Fibroblast of skin of right quadriceps (primary cell): Measurements from ENCODE around the gene SLC15A2.
"Not testable (repeated sequence)": the region's sequence is repeated elsewhere in the genome, so short reads cannot be mapped to it uniquely, and the experiment has no call there.

Experiments used
- DNase-seq: peaks from one replicate; pipeline ENCODE4 v3.0.0-alpha.2; 2013

Gene SLC15A2, protein sequence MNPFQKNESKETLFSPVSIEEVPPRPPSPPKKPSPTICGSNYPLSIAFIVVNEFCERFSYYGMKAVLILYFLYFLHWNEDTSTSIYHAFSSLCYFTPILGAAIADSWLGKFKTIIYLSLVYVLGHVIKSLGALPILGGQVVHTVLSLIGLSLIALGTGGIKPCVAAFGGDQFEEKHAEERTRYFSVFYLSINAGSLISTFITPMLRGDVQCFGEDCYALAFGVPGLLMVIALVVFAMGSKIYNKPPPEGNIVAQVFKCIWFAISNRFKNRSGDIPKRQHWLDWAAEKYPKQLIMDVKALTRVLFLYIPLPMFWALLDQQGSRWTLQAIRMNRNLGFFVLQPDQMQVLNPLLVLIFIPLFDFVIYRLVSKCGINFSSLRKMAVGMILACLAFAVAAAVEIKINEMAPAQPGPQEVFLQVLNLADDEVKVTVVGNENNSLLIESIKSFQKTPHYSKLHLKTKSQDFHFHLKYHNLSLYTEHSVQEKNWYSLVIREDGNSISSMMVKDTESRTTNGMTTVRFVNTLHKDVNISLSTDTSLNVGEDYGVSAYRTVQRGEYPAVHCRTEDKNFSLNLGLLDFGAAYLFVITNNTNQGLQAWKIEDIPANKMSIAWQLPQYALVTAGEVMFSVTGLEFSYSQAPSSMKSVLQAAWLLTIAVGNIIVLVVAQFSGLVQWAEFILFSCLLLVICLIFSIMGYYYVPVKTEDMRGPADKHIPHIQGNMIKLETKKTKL

DNA sequence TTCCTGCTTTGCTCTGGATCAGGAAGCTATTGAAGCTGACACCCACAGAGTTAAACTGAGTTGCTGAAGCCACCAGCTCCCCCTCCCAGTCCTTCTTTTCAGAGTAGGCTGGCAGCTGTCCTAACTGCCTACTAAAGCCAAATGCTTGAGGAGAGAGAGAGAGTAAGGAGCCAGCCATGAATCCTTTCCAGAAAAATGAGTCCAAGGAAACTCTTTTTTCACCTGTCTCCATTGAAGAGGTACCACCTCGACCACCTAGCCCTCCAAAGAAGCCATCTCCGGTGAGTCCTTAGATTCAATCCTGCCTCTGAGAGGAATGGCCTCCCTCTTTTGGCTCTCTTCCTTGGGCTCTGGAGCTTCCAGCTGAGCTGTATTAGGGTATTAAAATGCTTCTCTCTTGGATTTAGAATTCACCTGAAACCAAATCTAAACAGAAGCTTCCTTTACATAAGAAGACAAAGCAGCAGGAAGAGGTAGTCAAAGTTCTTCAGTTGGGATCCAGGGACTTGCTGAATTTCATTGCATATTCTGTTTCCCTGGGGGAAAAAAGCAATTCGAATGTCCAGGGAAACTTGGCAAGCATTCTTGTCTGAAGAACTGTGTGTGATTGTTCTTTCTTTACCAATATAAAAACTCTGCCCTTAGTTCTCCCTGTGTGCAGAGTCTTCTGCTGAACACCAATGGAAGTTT lies at the start of gene SLC15A2:
Gene SLC15A2 (plus strand): TSS at position 101 of the 690 bp plus-strand sequence. CDS start 76 bp downstream, at position 177.
- no peak for DNase-seq

DNA sequence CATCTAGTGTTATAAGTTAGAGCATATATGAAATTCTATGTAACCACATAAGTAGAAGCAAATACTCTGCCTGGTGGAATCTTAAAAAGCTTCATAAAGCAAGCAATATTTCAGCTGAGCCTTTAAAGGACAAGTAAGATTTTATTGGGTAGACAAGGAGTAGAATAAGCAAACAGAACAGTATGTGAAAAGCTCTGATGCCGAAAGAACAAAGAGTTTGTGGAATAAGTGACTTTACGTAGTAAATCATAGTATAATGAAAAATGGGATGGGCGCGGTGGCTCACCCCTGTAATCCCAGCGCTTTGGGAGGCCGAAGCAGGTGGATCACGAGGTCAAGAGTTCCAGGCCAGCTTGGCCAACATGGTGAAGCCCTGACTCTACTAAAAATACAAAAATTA lies 49.3 kb upstream of the SLC15A2 start:
- no peak for DNase-seq

DNA sequence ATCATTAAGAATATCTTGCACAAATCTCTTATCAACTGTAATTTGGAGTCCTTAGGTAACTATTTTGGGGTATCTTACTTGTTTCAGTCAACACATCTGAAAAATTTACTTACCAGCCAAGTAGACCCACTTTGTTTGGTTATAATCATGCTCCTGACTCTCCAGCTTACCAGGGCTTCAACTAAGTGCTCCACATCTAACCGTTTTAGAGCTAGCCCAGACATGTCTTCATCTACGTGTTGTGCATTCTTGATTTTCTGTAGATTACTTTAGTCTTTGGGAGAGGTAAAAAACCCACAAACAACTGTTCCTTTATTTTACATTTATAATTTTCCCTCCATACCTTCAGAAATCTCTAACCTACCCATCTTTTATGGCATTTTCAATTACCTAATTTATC lies 41.9 kb upstream of the SLC15A2 start:
- DNase-seq: no peak

DNA sequence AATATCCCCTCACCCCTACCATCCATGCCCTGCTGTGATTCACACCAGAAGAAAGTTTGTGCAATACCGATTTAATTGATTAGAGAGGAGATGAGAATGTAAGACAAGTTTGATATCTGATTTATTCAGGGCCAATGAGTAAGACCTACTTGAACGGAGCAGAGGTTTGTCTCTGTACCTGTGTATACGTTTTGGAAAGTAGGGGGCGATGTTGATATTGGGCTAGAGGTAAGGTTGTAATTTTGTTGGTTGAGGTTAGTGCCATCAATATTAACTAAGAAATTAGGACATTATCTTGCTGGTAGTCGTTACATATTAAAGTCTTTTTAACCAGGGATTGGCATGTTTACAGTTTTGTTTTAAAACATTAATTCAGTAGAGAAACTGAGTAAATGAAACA lies 38.6 kb upstream of the SLC15A2 start:
- no peak for DNase-seq

DNA sequence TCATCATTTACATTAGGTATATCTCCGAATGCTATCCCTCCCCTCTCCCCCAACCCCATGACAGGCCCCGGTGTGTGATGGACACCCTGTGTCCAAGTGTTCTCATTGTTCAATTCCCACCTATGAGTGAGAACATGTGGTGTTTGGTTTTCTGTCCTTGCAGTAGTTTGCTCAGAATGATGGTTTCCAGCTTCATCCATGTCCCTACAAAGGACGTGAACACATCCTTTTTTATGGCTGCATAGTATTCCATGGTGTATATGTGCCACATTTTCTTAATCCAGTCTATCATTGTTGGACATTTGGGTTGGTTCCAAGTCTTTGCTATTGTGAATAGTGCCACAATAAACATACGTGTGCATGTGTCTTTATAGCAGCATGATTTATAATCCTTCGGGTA lies 36.4 kb upstream of the SLC15A2 start:
- not testable (repeated sequence) for DNase-seq

DNA sequence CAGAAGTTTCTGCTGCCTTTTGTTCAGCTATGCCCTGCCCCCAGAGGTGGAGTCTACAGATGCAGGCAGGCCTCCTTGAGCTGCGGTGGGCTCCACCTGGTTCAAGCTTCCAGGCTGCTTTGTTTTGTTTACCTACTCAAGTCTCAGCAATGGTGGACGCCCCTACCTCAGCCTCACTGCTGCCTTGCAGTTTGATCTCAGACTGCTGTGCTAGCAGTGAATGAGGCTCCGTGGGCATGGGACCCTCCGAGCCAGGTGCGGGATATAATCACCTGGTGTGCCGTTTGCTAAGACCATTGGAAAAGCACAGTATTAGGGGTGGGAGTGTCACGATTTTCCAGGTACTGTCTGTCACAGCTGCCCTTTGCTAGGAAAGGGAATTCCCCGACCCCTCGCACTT lies 31.0 kb upstream of the SLC15A2 start:
- not testable (repeated sequence) for DNase-seq

DNA sequence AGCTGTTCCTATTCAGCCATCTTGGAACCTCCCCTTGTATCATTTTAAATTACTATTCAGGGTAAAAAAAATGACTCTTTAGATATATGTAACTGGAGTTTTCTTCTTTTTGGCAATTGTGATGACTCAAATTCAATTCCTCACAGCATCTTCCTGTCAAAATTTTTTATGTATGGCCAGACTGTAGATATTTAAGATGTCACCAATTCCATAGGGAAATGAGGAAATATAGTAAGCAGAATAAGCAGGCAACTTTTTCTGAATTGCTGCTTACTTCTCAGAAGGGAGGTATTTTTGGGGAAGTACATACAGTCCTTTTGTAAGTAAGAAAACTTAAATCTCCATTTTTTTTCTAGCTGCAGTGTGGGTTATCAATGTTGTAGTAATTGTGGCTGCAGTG lies 30.4 kb upstream of the SLC15A2 start:
- DNase-seq: no peak

DNA sequence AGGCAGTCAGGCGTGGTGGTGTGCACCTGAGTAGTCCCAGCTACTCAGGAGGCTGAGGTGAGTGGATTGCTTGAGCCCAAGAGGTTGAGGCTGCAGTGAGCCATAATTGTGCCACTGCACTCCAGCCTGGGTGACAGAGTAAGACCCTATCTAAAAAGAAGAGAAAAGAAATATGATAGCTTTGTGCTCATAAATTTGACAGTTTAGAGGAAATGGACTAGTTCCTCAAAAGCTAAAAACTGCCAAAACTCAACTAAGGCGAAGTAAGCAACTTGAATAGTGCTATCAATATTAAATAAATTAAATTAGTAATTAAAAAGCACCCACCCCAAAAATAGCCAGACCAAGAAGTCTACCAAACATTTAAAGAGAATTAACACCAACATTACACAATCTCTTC lies 24.5 kb upstream of the SLC15A2 start:
- no peak for DNase-seq

DNA sequence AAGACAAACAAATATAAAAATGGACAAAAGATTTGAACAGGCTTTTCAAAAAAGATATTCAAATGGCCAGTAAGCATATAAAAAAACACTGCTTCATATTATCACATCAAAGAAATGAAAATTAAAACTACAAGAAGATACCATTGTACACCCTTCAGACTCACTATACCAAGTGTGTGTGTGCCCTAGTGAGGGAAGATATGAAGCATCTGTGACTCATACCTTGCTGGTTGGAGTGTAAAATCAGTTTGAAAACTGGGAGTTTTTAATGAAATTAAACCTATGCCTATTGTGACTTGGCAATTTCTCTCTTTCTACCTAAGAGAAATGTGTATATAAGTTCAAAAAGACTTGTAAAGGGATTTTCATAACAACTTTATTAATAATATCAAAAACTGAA lies 23.5 kb upstream of the SLC15A2 start:
- no peak for DNase-seq

DNA sequence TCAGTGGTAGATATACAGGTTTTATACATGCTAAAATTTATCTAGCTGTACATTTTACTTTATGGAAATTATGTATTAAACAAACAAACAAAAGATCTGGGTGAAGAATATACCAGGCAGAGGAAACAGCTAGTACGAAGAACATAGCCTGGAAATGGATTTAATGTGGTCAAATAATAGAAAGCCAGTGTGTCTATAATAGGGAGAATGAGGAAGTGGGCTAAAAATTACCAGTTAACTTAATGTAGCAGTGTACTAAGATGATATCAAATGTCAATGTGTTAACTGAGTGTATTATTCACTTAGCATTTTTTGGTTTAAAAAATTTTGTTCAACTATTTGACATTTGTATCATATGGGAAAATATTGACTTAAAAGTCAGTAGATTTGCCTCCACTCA lies 22.8 kb upstream of the SLC15A2 start:
- DNase-seq: no peak

DNA sequence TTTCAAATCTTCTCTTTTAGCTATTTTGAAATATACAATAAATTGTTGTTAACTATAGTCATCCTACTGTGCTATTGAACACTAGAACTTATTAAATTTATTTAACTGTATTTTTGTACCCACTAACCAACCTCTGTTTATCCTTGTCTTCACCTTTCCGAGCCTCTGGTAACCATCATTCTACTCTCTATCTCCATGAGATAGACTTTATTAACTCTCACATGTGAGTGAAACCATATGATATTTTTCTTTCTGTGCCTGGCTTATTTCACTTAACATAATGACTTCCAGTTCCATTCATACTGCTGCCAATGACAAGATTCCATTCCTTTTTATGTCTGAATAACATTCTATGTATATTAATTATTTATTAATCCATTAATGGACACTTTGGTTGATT lies 15.8 kb upstream of the SLC15A2 start:
- DNase-seq: no peak

DNA sequence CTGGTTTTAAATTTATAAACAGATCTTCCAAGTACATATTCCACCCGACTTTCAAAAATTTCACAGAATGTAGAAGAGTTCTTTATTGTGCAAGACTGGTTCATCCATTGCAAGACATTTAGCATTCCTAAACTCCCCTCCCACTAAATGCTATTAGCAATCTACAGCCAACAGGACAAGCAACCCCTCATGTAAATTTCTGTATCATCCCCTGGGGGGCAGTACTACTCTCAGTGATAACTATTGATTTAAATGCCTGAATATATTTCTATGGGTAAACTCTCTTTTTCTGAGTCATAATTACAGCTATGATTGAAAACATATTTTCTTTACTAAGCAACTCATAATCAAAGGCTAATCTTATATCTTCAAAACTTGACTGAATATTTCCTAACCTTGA lies 10.7 kb upstream of the SLC15A2 start:
- peak; percentile 13 for DNase-seq

DNA sequence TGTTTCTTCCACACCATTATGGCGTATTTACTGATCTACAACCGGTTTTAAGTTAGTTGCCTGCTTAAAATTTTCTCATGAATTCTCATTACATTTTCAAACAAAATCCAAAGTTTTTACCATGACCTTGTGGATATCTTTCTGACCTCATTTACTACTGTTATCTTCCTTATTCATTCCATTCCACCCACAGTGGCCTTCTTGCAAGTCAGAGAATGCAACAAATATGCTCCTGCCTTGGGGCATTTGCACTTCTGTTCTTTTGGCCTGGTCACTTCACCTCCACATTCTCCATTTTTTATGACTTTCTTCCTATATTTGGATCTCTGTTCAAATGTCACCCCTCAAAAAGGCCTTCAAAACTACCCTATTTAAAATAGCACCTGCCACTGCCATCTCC lies 8.8 kb upstream of the SLC15A2 start:
- no peak for DNase-seq

DNA sequence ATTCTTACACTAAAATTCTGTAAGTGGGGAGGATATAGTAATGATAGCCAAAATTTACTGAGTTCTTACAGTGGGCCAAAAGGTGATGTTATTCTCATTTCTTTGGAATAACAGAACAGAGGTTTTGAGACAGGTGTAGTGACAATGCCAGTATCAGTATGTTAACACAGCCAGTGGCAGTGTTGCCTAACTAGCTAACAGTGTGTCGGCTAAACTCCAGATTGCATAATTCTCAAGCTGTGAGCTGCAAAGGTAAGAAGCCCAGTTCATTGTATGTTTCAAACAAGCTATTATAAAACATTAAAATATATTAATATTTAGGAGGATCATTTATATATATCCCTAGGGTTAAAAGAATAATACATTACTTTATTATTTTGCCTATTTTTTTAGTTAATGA lies 920 bp downstream of the SLC15A2 start:
- DNase-seq: no peak

DNA sequence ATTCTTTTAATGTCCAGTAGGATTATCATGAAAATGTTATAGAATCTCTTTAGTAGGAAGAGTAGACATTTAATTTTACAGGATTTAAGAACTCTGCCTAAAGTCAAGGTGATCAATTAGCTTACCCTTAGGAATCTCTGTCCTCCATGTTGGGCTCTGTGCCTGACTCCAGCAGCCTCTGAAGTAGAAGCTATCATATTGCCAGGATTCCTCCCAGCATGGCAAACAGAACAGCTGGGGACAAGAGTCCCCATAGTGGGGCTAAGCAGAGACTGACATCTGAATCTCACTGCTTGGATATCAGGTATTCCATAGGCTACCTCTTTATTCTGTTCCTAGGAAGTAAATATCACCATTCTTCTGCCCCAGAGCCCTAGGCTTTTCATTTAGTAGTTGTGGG lies 1.5 kb downstream of the SLC15A2 start:
- DNase-seq: no peak

DNA sequence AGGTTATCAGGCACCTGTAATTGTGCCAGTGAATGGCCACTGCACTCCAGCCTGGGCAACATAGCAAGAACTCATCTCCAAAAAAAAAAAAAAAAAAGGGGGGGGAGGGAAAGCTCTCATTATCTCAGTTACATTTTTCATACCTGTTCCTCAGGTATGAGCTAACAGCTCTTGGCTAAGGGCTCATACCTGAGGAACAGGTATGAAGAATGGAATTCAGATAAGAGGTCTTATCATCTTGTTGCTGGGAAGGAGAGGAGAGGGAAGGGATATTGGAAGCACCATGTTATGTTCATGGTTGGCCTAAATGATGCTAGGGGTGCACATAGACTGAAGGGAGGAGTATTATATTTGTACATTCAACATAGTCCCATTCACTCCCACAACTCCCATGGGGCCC lies 2.6 kb downstream of the SLC15A2 start:
- DNase-seq: no peak

DNA sequence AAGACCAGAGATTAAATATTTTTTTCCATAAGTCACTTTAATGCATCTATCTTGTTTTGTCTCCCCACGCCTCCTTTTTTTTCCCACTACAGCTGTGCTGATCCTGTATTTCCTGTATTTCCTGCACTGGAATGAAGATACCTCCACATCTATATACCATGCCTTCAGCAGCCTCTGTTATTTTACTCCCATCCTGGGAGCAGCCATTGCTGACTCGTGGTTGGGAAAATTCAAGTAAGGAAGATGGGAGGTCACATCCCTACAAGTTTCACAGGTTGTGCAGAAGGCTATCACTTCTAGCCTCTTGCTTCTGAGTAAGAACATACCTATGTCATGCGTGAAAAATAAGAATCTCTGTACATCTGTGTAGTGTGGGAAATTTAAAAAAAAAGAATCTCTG lies 3.1 kb downstream of the SLC15A2 start:
- no peak for DNase-seq

DNA sequence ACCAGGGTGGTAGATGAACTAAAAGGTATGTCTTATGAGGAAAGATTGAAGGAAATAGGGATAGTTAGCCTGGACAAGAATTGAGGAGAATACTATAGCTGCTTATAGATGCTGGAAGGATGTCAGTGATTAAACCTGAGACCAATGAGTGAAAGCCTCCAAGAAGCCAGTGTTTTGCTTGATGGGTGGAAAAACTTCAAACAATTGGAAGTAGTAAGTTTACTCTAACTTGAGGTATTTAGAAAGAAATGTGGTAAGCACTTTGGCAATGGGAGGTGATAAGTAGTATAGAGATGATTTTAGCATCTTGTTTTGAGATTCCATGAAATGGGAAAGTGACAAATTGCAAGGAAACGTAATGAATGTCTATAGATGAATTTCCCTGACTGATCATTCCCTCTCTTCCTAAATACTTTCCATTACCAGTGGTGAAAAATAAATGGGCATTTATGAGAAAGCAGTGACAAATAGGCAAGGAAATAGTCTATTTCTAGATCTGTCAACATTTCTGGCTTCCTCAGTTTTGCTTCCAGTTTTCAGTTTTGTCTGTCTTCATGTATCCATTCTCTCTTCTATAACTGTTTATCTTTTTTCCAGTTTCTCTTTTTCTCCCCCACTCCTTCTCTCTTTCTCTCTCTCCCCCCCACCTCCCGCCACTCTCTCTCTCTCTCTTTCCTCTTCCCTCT lies 19.2 kb downstream of the SLC15A2 start:
- no peak for DNase-seq

DNA sequence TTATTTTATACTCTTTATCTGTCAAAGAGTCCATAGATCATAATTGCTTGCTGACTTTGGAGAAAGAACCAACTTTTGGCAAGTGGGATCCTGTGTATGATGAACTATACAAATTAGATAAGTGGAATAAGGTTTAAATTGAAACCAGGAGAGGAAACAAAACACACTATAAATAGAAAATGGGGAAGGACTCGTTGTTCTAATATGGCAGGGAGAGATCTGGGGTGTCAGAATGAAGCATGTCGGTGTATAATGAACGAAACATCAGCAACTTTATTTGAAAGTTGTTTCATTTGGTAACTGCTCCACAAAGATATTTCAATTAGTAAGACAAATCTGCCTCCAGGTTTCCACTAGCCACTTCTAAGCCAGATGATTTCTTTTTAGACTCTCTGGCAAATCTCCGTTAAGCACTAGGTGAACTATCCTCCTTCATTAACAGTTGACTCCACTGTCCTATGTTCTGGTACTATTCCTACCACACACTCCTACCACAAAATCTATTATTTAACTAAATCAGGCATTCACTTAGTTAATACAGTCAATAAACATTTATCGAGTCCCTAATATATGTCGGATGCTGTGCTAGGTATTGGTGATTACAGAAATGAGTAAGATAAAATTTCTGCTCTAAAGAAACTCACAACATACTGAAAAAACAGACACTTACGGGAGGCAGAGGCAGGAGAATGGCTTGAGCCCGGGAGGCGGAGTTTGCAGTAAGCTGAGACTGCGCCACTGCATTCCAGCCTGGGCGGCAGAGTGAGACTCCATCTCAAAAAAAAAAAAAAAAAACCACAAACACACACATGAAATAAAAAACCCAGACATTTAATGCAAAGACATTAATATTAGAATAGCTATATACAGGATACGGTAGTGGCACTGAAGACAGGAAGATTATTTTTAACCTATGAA lies 20.1 kb downstream of the SLC15A2 start:
- DNase-seq: peak; percentile 1

DNA sequence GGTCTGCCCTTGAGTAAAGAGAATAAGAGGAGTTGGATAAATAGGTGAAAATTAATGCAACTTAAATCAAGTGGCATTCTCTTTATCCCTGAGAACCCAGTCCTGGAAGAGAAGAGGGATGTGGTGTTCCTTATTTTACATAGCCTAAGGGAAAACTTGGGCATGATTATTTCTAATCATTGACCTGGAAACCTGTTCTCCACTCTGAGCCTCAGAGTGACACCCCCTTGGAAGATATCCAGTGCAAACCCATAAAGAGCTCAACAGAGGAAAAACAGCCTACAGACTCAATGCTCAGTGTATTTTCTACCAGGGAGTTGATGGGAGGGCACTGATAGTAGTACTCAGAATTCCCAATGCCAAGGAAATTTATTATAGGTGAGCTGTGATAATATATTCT lies 22.0 kb downstream of the SLC15A2 start:
- DNase-seq: no peak

DNA sequence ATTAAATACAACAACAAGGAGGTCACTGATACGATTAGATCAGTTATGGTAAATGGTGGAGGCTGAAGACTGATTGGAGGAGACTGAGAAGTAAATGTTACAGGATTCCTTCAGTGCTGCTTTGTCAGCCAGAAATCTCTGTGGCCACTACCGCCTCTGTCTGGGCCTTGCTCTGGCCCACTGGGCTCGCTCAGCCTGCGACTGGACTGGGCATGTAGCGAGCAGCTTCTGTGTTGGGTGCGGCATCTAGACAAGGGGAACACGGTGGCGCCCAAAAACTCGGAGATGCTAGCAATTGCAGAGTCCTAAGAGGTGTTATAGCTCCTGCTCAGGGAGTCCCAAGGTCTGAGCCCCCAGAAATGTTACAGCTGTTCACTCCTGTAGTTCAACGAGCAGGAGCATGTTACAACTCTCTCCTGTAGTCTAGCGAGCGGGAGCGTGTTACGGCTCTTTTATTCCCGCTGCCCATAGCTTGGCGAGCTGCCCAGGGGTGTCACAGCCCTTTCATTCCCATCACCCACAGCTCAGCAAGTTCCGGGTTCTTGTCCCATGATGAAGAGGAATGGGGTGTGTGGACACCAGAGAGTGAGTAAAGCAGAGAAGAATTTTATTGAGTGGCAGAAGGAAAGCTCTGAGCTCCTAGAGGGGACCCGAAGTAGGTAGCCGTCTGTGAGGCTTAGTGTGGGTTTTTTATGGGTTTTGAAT lies 24.7 kb downstream of the SLC15A2 start:
- DNase-seq: no peak

DNA sequence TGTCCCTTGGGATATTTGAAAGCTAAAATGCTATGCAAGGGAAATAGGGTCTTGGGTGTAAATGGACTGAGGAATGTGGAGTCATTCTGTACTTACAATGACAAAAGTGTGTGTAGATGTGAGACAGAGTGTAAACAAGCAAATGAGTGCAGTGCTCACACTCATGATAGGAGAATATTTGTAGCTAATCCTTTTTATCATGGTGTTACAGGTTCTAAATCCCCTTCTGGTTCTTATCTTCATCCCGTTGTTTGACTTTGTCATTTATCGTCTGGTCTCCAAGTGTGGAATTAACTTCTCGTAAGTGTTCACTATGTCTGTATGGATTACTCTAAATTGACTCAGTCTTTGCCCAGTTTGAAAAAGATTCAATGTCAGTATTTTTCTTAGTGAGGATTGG lies 30.5 kb downstream of the SLC15A2 start:
- no peak for DNase-seq
